Measurements from ENCODE around the gene CCDC141.

DNA sequence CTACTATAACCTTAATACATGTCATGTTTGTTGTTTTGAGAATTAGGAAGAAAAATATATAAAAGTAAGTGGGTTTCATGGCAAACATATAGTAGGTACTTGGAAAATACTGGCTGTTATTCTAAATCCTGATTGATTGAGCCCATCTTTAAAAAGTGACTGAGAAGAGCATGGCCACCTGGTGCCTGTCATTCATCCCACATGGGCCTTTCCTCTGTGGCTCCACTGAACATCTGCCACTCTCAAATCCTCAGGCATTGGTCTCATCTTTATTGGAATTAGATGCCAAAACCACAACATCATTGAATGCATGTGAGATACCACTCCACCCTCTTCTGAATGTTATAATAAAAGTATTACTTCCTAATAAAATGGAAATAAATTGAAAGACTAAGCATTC, 141.1 kb downstream of the CCDC141 start:
- TF ChIP-seq POLR2A (IDR thresholded peaks at IDR 0.05), result no peak
- TF ChIP-seq, protein P1, sequence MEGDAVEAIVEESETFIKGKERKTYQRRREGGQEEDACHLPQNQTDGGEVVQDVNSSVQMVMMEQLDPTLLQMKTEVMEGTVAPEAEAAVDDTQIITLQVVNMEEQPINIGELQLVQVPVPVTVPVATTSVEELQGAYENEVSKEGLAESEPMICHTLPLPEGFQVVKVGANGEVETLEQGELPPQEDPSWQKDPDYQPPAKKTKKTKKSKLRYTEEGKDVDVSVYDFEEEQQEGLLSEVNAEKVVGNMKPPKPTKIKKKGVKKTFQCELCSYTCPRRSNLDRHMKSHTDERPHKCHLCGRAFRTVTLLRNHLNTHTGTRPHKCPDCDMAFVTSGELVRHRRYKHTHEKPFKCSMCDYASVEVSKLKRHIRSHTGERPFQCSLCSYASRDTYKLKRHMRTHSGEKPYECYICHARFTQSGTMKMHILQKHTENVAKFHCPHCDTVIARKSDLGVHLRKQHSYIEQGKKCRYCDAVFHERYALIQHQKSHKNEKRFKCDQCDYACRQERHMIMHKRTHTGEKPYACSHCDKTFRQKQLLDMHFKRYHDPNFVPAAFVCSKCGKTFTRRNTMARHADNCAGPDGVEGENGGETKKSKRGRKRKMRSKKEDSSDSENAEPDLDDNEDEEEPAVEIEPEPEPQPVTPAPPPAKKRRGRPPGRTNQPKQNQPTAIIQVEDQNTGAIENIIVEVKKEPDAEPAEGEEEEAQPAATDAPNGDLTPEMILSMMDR (IDR thresholded peaks at IDR 0.05), result no peak
